AG10803 (cell line): ENCODE results near the gene HAUS7.
A peak's percentile ranks its signal among the peaks of the same experiment; 100 is the strongest.

Experiments used
- DNase-seq: peaks from one replicate; pipeline ENCODE4 v3.0.0; 2010; ENCODE audit warnings: low read depth
- H3K4me3 ChIP-seq: 2 replicates; pipeline ENCODE4 v1.5.1; 2011; ENCODE audit warnings: mild to moderate bottlenecking, low read length, control low read depth
- TF ChIP-seq, protein P1 (sequence below): conservative IDR thresholded peaks from 2 replicates; pipeline ENCODE4 v1.5.1; 2011; ENCODE audit warnings: mild to moderate bottlenecking, low read length, control low read depth, inconsistent platforms

Gene HAUS7

DNA sequence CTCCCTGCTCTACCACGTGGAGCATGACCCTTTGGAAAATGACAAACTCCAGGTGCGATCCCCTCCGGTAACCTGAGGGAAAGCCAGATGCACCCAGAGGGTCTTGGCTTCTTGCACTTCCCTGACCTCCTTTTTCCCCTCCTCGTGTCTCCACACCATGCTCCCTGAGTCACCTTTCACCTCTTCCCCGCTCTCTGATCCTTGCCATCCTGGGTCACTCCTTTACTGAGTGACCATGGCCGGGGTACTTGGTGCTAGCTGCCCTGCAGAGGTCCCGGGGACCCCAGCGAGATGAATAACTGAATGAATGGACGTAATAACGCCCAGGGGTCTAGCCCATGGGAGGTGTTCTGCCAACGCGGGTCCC, 59.5 kb downstream of the HAUS7 start:
- TF ChIP-seq, protein P1, sequence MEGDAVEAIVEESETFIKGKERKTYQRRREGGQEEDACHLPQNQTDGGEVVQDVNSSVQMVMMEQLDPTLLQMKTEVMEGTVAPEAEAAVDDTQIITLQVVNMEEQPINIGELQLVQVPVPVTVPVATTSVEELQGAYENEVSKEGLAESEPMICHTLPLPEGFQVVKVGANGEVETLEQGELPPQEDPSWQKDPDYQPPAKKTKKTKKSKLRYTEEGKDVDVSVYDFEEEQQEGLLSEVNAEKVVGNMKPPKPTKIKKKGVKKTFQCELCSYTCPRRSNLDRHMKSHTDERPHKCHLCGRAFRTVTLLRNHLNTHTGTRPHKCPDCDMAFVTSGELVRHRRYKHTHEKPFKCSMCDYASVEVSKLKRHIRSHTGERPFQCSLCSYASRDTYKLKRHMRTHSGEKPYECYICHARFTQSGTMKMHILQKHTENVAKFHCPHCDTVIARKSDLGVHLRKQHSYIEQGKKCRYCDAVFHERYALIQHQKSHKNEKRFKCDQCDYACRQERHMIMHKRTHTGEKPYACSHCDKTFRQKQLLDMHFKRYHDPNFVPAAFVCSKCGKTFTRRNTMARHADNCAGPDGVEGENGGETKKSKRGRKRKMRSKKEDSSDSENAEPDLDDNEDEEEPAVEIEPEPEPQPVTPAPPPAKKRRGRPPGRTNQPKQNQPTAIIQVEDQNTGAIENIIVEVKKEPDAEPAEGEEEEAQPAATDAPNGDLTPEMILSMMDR, result no peak
- peak overlapping the region; percentile 26; the same call in 1 of the 2 replicates for H3K4me3 ChIP-seq
- DNase-seq, result no peak

DNA sequence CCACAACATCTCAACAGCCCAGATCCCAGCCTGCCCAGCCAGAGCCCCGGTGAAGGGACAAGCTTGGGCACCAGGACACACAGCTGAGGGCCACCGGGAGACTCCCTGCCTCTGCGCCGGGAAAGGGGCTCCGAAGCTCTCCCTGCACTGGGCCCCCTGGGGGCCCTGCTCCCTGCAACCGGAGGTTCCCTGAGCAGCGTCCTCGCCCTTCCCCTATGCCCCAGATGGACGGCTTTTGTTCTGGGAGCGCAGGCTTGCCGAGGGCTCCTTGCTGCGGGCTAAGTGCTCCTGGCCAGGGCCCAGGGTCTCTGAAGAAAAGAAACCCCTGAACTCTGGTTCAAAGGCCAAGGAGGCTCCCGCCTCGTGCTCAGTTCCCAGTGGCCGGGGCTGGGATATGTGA, 60.0 kb downstream of the HAUS7 start:
- no peak overlapping the region for H3K4me3 ChIP-seq
- DNase-seq, result no peak
- TF ChIP-seq, protein P1, result no peak

DNA sequence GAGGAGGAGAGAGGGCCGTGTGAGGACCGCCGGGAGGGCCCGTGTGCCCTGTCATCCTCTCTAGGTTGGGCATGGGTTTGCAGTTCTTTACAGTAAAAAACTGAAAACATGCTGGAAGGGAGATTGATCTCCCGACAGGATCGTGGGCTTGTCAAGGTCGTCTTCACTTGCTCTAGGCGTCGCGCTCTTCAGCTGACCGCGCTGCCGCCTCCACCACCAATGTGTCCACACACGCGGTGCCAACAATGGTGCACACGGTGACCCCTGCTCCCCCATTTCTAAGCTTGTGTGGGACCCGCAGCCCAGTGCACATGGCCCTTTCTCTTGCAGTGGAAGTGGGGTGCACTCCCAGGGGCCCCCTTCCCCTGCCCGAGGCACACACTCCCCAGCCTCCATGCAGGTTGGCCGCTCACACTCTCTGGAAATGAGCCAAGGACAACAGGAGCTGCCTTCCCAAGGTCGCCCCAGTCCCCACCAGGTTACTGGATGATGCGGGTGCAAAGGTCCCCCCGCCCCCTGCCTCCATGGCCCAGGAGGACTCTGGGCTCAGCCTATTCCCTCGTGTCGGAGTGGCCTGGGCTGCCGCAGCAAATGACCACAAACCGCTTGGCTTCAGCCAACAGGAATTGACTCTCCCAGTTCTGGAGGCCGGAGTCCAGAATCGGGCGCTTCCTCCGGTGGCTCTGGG, 60.8 kb downstream of the HAUS7 start:
- H3K4me3 ChIP-seq, result no peak overlapping the region
- no peak for DNase-seq
- TF ChIP-seq, protein P1, result no peak

DNA sequence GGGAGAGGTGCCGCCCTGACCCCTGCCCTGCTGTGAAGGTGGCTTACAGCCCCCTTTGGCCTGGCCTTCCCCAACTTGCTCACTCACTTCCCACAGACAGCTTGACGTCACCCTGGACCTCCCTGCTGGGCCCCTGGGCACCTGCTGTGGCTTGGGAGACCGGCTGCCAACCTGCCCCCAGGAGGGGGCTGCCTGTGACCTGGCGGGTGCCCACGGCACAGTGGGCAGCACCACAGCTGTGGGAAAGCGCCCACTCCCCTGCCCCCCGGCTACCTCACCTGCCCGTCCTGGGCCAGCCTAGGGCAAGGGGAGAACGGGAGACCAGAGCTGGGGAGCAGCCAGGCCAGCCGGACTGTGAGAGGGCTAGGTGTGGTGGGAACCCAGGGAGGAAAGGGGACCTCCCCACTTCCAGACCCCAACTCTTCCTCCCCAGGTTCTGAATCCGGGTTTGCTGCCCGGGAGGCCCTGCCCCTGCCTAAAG, 61.5 kb downstream of the HAUS7 start:
- DNase-seq, result no peak
- TF ChIP-seq, protein P1, result no peak
- H3K4me3 ChIP-seq, result no peak overlapping the region

DNA sequence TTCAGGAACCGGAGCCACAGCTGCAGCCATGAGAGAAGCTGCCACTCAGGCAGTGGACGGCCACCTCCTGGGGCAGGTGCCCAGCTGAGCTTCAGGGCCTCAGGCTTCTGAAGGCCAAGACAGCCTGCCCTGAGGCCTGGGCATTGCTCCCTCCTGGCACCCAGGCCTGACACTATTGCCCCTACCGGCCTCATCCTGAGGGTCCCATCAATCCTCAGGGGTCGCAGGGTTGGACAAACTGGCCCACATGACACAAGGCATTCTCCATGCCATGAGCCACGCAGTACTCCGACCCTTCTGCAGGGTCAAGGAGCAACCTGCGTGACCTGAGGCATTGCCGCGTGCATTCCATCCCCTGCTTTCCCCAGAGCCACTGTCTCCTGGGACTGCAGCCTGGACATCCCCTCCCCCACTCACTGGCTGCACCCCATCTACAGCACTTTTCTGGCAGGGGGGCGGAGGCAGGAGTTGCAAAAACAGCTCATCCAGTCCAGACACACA, 62.1 kb downstream of the HAUS7 start:
- no peak for DNase-seq
- no peak overlapping the region for H3K4me3 ChIP-seq
- TF ChIP-seq, protein P1, result no peak

DNA sequence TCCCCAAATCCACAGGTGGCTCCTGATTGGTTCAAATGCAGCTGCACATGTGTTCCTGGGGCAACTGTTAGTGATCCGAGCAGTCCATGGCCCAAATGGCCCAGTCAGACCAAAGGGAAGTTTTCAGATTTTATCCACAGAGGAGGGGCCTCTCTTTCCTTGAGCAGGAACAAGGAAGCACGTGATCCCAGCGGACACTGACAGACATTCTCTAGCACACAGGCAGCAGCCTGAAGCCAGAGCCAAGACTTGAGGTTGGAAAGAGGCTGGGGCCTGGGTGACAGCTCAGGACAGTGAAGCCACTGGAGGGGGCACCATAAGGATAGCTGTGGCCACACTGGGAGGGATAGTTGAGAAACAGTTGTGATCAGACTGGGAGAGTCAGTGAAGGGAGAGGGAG, 62.6 kb downstream of the HAUS7 start:
- H3K4me3 ChIP-seq, result no peak overlapping the region
- TF ChIP-seq, protein P1, result no peak
- DNase-seq, result no peak

DNA sequence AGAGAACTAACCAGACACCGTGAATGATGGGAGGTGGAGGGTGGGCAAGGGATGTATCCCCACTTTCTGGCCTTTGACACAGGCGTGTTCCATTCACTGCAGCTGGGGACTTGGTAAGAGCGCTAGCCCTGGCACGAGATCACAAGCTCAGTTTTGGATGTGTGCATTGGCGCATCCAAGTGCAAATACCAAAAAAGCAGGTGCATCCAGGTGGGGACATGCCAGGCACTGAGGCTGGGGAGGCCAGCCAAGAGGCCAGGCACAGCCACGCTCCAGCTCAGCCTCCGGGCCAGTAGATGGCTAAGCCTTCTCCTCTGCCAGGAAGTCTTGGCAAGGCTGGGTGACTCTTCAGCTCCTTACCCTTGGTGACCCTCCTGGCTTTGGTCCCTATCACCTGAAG, 63.5 kb downstream of the HAUS7 start:
- DNase-seq, result no peak
- no peak overlapping the region for H3K4me3 ChIP-seq
- TF ChIP-seq, protein P1, result no peak
